ENCODE measurements around the gene ADRM1.

Gene ADRM1

DNA sequence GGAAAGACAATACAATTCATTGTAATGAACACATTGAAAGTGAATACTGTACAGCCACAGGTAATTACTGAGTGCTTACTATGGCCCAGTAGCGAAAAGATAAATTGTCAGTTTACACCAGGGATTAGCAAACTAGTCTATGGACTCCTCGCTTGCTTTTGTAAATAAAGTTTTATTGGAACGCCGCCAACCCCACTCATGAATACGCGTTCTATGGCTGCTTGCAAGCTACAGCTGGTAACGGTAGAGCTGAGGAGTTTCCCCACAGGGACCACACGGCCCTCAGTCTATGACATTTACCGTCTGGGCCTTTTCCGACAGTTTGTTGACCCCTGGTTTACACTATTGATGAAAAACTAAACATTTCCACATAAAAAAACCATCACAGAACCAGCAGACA, 40.1 kb downstream of the ADRM1 start:
- DNase-seq = no peak

GRCh38 chr20:62344092-62344491, 41.3 kb downstream of the ADRM1 start:
- DNase-seq = no peak

- DNase-seq = no peak
Observed at GRCh38 chr20:62344782-62345181, 42.0 kb downstream of the ADRM1 start.

- DNase-seq = no peak
Observed at GRCh38 chr20:62345681-62346370, 43.0 kb downstream of the ADRM1 start.

DNA sequence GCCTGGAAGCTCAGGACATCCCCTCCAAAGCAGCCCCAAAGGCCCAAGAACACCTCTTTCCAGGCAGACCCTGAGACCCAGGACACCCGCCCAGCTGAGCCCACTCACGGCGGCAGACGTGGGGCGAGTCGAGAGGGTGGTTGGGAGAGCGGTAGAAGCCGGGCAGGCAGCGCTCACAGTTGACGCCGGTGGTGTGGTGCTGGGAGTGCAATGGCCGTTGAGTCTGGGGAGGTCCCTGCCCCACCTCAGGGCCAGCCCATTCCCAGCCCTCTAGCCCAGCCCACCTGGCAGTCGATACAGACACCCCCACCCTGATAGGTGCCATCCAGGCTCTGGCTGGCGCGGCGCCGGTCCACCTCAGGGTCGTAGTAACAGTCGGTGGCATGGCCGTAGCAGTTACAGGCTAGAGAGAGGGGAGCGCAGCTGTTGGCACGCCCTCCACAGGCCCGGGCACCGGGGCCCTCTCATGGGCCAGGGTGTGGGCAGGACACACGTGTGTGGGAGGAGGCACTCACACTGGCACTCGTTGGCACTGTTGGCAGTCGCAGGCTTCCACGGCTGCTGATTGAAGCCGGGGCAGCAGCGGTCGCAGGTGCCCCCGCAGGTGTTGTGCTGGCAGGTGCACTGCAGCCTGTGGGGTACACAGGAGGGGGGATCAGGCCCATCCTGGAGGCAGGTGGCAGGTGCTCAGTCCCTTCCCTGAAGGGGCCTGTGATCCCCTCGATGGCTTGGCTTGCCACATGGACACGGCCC, 43.8 kb downstream of the ADRM1 start:
- no peak for DNase-seq

DNA sequence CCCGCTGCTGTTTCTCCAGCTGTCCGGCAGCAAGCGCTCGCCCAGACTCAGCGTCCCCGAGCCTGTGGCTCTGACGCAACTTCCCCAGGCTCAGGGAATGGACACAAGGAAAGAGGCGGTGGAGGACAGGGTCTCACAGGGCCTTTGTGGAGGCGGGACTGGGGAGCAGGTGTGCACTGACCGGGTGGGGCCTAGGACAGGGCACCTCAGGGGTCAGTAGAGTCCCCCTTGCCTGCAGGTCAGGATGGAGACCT, 44.3 kb downstream of the ADRM1 start:
- no peak for DNase-seq

DNA sequence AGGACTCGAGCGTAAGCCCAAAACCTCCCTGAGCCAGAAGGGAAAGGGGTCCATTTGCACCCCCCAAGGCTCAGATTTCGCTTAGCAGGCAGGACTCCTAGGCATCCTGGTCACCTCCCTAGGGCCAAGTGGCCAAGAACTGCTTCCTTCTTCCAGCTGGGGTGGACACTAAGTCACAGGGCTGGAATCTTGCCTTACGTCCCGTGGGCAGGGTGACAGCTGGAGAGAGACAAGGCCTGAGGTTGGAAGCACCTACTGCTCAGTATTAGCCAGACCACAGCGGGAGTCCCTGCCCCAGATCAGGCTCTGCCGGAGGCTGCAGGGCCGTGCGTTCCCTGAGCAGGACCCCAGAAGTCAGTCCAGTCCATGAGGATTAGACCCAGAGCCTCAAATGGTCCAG, 44.6 kb downstream of the ADRM1 start:
- DNase-seq = no peak

GRCh38 chr20:62348604-62349003, 45.8 kb downstream of the ADRM1 start:
- no peak for DNase-seq

GRCh38 chr20:62349556-62350097, 46.8 kb downstream of the ADRM1 start:
- no peak for DNase-seq

GRCh38 chr20:62350098-62350628, 47.4 kb downstream of the ADRM1 start:
- DNase-seq = peak; percentile 81

- no peak for DNase-seq
Observed at GRCh38 chr20:62350629-62351422, 48.0 kb downstream of the ADRM1 start.

- no peak for DNase-seq
Observed at GRCh38 chr20:62351469-62352401, 48.9 kb downstream of the ADRM1 start.

- no peak for DNase-seq
Observed at GRCh38 chr20:62352402-62353288, 49.8 kb downstream of the ADRM1 start.

- no peak for DNase-seq
Observed at GRCh38 chr20:62353289-62354030, 50.7 kb downstream of the ADRM1 start.

DNA sequence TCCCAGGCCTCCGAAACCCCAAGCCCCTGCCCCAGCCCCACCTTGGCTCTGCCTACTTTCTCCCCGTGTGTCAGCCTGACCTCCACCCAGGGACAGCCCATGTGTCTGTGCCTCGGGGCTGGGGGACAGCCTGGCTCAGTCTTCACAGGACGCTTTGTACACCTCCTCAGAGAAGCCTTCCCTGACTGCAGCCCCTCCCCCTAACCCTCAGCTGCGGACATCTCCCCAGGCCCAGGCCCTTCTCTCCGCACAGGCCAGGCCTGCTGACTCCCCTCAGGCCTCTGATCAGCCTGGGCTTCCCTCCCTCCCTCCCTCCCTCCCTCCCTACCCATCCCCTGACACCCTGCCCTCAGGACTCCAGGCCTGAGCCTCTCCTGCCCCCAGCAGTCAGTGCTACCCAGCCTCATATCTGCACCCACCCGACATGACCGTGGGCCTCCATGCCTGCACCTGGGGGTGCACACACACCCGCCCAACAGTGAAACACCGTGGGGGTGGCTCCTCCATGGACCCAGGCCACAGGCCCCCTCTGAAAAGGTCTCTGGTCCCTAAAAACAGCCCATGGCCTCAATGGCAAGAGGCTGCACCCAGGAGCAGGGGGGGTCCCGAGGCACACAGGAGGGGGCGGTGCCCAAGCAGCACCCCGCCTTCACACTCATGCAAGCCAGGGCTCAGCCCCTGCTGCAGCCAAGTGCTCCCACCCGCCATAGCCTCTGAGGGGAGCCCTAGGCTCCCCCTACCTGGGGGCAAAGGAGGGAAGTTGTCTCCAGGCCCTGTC, 51.4 kb downstream of the ADRM1 start:
- DNase-seq = no peak

- DNase-seq = no peak
Observed at GRCh38 chr20:62354811-62355341, 52.1 kb downstream of the ADRM1 start.

DNA sequence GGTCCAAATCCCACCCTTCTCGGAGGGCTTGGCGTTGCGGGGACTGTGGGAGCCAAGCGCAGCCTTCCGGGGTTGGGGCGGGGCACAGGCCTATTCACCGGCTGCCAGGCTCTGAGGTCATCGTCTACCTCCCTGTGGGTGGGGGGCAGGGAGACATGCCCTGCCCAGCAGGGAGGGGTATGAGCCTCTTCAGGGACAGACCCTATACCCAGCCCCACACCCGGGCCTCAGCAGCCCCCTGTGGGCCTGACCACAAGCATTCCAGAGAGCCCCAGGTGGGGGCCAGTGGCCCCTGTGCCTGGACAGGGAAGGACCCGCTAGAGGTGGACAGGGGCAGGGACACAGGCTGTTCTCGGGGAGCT, 52.7 kb downstream of the ADRM1 start:
- no peak for DNase-seq

DNA sequence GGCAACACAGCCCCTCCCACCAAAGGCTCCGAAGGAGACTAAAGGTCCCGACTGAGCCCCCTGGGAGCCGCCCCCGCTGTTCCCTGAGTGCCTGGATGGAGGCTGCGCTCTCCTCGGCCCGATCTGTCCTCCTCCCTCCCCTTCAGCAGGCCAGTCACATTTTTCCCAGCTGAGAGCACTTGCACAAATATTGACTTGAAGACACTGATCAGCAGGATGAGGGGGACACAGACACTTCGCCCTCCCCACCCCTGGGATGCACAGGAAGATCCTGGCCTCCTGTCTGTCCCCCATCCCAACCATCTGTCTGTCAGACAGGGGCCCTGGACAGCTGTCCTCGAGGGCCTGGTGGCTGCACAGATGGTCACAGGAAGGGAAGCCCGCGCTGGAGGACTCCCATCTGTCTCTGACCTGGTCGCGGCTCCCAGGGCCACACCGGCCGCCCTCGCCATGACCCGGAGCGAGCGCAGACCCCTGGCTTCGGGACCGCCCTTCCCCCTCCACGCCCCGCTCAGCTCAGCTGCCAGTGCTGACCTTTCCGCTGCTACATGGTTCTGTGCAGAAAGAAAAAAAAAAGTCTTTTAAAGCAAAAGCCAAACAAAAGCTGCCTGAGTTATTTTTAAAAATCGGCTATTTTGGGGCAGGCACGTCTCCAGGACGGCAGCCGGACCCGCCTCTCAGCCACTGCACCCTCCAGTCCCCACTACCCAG, 53.2 kb downstream of the ADRM1 start:
- DNase-seq = no peak

Data from NCI-H2171 (cell line).